Measurements from ENCODE around the gene CMIP.
"Not testable (repeated sequence)": the region's sequence is repeated elsewhere in the genome, so short reads cannot be mapped to it uniquely, and the experiment has no call there.

Gene CMIP

GRCh38 chr16:81673432-81673831, 228.8 kb downstream of the CMIP start:
- no peak for DNase-seq

GRCh38 chr16:81675662-81676061, 231.1 kb downstream of the CMIP start:
- no peak for DNase-seq

- no peak for DNase-seq
Measured at GRCh38 chr16:81676066-81676882, 231.7 kb downstream of the CMIP start.

- no peak for DNase-seq
Measured at GRCh38 chr16:81676883-81677737, 232.5 kb downstream of the CMIP start.

DNA sequence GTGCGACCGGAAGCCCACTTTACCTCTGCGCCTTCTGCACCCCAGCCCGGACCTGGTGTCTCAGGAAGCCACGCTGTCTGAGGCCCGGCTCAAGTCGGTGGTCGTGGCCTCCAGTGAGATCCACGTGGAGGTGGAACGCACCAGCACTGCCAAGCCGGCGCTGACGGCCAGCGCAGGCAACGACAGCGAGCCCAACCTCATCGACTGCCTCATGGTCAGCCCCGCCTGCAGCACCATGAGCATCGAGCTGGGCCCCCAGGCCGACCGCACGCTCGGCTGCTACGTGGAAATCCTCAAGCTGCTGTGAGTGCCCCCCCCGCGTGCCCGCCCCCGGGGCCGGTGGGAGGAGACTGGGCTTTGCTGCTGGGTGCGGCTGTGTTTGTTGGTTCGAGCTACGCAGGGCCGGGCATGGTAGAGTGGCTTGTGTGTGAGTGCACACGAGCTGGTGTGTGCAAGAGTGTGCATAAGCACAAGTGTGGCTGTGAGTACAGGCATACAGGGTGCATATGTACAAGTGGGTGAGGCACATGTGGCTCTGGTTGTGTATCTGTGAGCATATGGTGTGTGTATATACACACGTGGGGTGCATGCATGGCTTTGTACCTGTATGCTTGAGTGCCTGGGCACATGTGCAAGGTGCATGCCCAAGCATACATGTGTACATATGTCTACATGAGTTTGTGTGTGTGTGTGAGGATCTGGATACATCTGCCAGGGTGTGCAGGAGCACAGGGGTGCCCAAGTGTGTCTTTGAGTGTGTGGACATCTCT, 233.9 kb downstream of the CMIP start:
- DNase-seq = no peak

DNA sequence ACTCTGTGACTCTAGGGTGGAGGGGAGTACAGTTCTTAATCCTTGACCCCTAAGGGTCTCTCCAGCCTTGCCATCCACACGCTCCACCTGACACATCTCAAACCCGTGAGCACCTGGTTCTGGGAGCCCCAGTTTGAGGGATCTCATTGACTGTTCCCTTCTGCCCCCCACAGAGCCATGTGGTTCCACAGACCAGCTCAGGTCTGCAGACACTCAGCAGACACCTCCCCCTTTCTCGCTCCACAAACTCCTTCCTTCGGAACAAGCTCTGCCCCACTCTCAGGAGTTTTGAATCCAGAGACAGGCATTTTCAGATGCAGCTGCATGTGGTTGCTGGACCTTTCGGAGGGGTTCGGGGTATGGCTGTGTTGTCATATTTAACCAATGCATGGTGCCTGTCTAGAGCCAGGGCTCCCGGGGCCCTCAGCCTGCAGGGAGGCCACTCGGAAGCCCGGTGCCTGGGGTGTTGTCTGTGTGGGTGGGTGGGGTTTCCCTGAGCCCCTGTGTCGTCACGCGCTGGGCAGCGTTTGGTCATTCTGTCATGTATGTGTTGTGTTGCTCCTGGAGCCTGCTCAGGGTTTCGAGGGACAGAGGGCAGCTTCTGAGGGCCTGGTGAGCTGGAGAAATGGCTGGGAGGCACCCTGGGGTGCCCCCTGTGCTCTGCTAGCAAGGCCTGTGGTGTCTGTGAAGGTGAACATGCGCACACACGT, 235.3 kb downstream of the CMIP start:
- DNase-seq = no peak

- DNase-seq = no peak
Measured at GRCh38 chr16:81680444-81681275, 236.1 kb downstream of the CMIP start.

DNA sequence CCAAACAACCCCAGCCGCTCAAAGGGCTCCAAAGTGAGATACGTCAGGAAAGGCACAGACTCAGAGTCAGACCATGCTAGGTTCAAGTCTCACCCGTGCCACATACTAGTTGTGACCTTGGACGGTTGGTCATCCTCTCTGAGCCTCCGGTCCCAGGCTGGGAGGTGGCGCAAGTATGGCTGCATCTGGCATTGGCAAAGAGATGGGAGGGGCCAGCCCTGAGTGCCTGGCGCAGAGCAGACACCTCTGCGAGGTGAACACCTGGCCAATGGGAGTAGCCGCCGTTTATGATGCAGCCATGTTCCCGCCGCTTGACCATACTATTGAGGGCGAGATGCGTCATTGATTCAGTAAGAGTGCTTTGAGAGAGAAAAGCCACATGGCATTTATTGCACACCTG, 236.7 kb downstream of the CMIP start:
- no peak for DNase-seq

GRCh38 chr16:81684242-81684837, 239.7 kb downstream of the CMIP start:
- DNase-seq = no peak

GRCh38 chr16:81684901-81685300, 240.3 kb downstream of the CMIP start:
- no peak for DNase-seq

- no peak for DNase-seq
Measured at GRCh38 chr16:81686391-81687130, 242.0 kb downstream of the CMIP start.

DNA sequence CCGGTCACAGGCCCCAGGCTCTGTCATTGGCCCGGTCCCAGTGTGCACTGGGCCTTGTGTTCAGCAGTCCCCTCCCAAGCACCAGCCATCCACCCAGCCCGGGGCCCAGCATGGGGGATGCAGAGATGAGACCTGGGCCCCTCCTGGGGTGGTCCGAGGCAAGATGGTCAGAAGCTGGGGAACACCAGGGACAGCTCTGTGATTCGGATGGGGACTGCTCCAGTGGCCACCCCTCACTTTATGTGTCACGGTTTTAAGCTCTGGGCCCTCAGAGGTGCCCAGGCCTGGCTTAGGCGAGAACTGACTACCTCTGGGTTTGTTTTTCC, 242.5 kb downstream of the CMIP start:
- no peak for DNase-seq

- no peak for DNase-seq
Measured at GRCh38 chr16:81688182-81688581, 243.6 kb downstream of the CMIP start.

DNA sequence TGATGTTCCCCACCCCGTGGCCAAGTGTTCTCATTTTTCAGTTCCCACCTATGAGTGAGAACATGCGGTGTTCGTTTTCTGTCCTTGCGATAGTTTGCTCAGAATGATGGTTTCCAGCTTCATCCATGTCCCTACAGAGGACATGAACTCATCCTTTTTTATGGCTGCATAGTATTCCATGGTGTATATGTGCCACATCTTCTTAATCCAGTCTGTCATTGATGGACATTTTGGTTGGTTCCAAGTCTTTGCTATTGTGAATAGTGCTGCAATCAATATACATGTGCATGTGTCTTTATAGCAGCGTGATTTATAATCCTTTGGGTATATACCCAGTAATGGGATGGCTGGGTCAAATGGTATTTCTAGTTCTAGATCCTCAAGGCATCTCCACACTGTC, 244.2 kb downstream of the CMIP start:
- not testable (repeated sequence) for DNase-seq

DNA sequence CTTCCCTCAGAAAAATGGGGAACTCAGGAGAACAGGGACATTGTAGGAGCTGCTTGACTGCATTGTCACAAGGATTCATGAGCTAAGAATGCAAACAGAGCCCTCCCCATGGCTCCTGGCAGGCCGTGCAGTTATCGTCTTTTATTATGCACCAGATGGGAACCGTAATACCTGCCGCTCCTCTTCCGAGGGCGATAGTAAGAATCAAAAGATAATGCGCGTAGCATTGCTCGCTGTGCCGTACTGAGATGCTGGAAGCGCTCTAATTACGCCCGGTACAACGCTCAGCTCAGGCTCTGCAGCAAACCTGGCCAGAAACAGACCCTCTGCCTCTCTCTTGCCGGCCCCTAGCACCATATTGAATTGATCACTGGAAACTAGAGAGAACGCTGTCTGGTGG, 247.4 kb downstream of the CMIP start:
- no peak for DNase-seq

- no peak for DNase-seq
Measured at GRCh38 chr16:81692571-81692970, 248.0 kb downstream of the CMIP start.

DNA sequence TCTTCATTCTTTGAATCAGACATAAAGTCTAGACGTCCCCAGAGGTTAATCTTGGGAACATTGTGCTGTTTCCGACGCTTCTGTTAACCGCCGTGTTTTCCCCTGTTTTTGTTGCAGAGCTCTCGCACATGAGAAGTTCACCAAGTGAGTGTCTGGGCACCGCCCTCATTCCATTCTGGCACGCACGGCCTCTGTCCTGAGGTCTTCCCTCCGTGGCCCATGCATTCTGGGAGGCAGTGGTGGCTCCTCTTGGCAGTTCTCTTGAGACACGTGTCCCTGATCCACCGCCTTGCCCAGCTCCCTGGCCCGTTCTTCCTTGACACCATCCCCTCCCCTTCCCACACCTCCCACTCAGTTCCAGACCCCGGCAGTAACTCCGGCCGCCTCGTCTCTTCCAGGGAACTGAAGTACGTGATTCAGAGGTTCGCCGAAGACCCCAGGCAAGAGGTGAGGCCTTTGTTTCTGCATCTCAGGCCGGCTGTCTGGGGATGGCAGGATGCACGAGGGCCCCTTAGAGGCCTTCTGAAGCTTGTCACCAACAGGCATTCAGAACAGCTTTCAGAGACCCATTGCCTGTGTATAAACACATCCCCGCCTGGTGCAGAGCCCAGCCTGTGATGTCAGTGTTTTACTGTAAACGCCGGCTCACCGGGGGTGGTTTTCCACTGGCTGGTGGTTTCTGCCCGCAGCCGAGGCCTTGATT, 248.6 kb downstream of the CMIP start:
- DNase-seq = no peak

DNA sequence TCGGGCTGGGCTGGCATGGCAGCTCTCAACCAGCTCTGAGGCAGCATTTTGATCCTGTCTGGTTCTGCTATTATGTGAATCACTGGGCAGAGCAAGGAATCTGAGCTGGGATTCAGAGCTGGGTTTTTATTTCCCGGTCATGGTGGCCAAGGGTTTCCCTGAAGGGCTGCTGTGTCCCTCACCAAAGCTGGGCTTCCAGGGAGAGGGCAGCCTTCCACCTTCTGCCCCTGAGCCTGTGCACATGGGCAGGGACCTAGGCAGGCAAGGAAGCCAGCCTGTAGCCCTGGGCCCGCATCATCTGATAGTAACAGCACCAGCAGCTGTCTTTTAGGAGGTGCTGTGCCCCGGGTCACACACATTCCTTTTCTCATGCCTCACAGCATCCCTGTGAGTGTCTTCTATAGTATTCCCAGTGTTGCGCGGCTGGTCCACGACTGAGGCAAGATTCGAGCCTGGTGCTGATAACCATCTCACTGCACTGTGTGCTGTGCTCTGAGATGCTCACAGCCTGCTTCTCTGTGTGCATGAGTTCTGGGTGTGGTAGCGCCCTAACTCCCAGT, 249.2 kb downstream of the CMIP start:
- no peak for DNase-seq

- no peak for DNase-seq
Measured at GRCh38 chr16:81694494-81695280, 250.1 kb downstream of the CMIP start.

Measured in activated CD8-positive, alpha-beta memory T cell treated with anti-CD3 and anti-CD28 coated beads, Interleukin-2, amount 50 U/mL, for 48 hours (primary cell).